Chondrocyte (in vitro differentiated cells): ENCODE data around the gene ATP2B2. TPM values are rescaled to one million over a fixed set of nuclear protein-coding genes. Genes with fewer than 3 reads are reported as not detected.

ENCODE experiments used
- DNase-seq: peaks from one replicate; pipeline ENCODE4 v3.0.0; 2021; ENCODE audit warnings: mixed read lengths, low spot score
- H3K27ac Mint-ChIP-seq: one replicate; pipeline ENCODE4 v1.8.0; 2021; ENCODE audit warnings: mild to moderate bottlenecking, moderate library complexity, mixed read lengths; ENCODE audit not compliant: unreplicated experiment
- H3K27me3 Mint-ChIP-seq: 2 replicates; pipeline ENCODE4 v1.8.0; 2021; ENCODE audit warnings: low read depth, mixed read lengths
- H3K36me3 Mint-ChIP-seq: 2 replicates; pipeline ENCODE4 v1.8.0; 2021; ENCODE audit warnings: low read depth, mixed read lengths
- H3K4me1 Mint-ChIP-seq: 2 replicates; pipeline ENCODE4 v1.8.0; 2021; ENCODE audit warnings: low read depth, mild to moderate bottlenecking, mixed read lengths
- H3K4me3 Mint-ChIP-seq: one replicate; pipeline ENCODE4 v1.8.0; 2021; ENCODE audit warnings: mild to moderate bottlenecking, moderate library complexity, mixed read lengths; ENCODE audit not compliant: unreplicated experiment
- H3K9me3 Mint-ChIP-seq: 2 replicates; pipeline ENCODE4 v1.8.0; 2021; ENCODE audit warnings: low read depth, mixed read lengths
- CTCF ChIP-seq: fragments of 200-600 bp; sonication (generic); IDR thresholded peaks from 2 replicates; pipeline ENCODE4 v1.5.0; 2021; ENCODE audit warnings: antibody characterized with exemption, mild to moderate bottlenecking, moderate library complexity
- total RNA-seq: library from RNA; stranded (reverse); gene quantifications from 3 replicates; pipeline ENCODE4 v1.2.1, GENCODE V29; 2021

The ATP2B2 gene
- total RNA-seq, 1 donor from 2014 or later = 0.25 TPM

GRCh38 chr3:10319251-10319650 is 186.1 kb downstream of the ATP2B2 start:
- Mint-ChIP-seq H3K9me3 (no peaks in the 10 kb centered on the region), H3K27me3 (peaks cover under 1% of the 10 kb centered on the region), H3K27ac (peak overlapping the region; percentile 28), H3K4me3 (peak overlapping the region; percentile 86), H3K36me3 (peaks cover 13% of the 10 kb centered on the region), H3K4me1 (peaks cover 22% of the 10 kb centered on the region)
- DNase-seq = no peak
- TF ChIP-seq CTCF = no peak

GRCh38 chr3:10317961-10318350 is 187.4 kb downstream of the ATP2B2 start:
- Mint-ChIP-seq H3K4me3 (no peak overlapping the region), H3K27ac (peak overlapping the region; percentile 45), H3K36me3 (peaks cover 22% of the 10 kb centered on the region), H3K9me3 (no peaks in the 10 kb centered on the region), H3K4me1 (peaks cover 25% of the 10 kb centered on the region), H3K27me3 (no peaks in the 10 kb centered on the region)
- DNase-seq = no peak
- TF ChIP-seq CTCF = no peak

GRCh38 chr3:10317311-10317960 is 187.9 kb downstream of the ATP2B2 start:
- Mint-ChIP-seq H3K27ac (no peak overlapping the region), H3K9me3 (no peaks in the 10 kb centered on the region), H3K36me3 (peaks cover 26% of the 10 kb centered on the region), H3K27me3 (no peaks in the 10 kb centered on the region), H3K4me3 (no peak overlapping the region), H3K4me1 (peaks cover 25% of the 10 kb centered on the region)
- TF ChIP-seq CTCF = no peak
- no peak for DNase-seq

- DNase-seq = peak; percentile 22
- Mint-ChIP-seq H3K4me3 (no peak overlapping the region), H3K27ac (no peak overlapping the region), H3K27me3 (no peaks in the 10 kb centered on the region), H3K36me3 (peaks cover 34% of the 10 kb centered on the region), H3K4me1 (peaks cover 24% of the 10 kb centered on the region), H3K9me3 (no peaks in the 10 kb centered on the region)
- no peak for TF ChIP-seq CTCF
These were observed 189.5 kb downstream of the ATP2B2 start for GRCh38 chr3:10315771-10316344.

GRCh38 chr3:10315101-10315500 is 190.3 kb downstream of the ATP2B2 start:
- peaks cover 30% of the 10 kb centered on the region for H3K4me1 Mint-ChIP-seq
- TF ChIP-seq CTCF = no peak
- no peaks in the 10 kb centered on the region for H3K9me3 Mint-ChIP-seq
- H3K27ac Mint-ChIP-seq = no peak overlapping the region
- peaks cover 37% of the 10 kb centered on the region for H3K36me3 Mint-ChIP-seq
- DNase-seq = peak; percentile 61
- H3K4me3 Mint-ChIP-seq = no peak overlapping the region
- no peaks in the 10 kb centered on the region for H3K27me3 Mint-ChIP-seq
